Activated CD4-positive, CD25-positive, alpha-beta regulatory T cell treated with anti-CD3 and anti-CD28 coated beads, Interleukin-2, amount 50 U/mL, for 72 hours (primary cell): Measurements from ENCODE around the gene RHBDD3.

Source experiments
- DNase-seq: peaks from one replicate; pipeline ENCODE4 v3.0.0; 2021

RHBDD3 gene

DNA sequence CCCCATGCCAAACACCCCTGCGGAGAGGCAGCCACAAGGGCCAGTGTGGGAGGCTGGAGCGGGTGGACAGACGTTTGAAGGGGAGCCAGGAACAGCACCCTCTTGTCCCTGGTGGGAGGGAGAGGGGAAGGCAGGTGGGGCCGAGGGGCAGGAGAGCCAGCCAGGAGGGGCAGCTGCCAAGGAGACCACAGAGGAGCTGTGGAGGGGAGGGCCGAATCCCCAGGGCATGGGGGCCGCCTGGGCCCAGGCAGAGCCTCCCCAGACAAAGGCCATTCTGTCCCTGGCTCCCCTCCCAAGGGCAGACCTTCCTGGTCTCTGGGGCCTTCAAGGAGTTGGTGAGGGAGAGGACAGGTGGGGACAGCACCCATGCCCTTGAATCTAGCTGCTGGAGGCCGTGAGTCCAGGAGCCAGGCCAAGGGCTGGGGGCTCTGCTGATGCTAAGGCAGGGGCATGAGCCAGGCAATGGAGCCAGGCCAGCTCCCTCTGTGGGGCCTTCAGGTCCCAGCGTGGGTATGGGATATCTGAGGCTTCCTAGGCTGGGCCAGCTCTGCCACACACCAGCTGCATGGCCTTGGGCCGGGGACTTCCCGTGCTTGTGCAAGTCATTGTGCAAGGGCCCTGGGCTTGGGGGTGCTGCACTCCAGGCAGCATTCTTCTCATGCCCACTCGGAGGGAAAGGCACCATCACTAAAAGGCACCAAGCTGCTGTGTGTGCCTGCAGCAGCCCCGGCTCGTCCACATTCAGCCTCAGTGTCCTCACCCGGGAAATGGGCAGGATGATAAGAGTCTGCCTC lies 50.7 kb downstream of the RHBDD3 start:
- DNase-seq: no peak

DNA sequence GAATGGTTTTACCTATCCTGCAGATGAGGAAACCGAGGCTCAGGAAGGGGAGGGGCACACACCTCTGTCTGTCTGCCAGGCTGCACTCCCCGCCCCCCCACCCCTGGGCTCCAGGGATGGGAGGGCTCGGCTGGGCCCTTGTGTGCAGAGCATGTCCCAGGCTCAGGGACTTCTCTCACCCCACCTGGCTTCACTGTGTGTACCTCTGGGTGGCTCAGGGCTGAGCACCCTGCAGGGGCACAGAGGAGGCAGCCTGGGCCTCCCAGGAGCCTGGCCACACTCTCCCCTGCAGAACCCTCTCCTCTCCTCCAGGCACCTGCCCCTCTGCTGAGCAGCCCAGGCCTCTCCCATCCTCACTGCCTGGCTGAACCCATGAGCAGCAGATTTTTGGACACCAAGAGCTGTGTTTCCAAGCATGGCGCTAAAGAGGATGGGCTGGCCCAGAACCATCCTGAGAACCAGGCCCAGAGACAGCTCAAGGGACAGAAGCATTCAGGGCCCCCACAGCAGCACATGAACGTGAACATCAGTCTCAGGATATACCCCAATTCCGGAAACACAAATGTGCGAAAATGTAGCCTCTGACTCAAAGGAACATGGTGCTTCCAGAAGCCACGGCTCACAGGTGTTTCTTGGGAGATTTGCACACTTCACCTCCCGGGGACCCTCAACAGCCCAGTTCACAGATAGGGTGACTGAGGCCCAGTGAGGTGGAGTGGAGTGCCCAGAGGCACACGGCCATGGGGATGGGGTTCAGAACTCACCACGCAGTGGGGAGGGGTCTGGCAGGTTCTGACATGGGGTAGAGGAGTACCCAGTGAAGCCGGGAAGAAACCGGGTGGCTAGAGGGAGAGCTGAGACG lies 51.5 kb downstream of the RHBDD3 start:
- no peak for DNase-seq

DNA sequence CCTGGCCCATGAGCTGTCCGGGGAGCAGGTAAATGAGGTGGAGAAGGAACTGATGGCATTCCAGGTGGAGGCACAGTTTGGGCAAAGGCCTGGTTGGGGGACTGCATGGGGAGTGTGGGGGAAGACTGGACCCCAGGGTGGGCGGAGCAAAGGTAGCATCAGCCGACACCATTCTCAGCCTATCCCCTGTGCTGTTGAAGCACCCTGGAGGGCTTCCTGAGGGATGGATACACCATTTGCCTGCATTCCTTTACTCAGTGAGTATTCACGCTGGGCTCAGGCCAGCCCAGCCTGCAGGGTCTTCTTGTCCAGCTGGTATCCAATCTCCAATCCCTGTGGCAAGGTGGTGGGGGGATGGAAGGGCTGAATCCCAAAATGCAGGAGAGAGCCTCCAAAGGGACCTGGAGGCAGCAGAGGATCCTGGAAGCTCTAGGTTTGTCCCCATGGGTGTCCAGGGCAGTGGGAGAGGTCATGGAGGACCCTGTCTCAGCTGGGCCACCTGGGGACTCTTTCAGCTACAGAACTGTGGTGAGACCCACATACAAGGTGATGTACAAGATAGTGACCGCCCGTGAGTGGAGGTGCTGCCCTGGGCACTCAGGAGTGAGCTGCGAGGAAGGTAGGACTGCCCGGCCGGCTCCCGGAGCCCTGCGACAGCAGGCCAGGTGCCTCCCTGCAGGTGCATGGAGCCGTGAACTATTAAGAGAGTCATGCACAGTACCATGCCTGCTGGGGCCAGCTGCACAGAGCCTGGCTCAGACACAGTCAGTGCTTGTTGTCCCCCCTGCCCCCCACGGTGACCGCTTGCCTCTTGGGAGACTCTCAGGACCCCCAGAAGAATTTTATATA lies 52.5 kb downstream of the RHBDD3 start:
- no peak for DNase-seq

DNA sequence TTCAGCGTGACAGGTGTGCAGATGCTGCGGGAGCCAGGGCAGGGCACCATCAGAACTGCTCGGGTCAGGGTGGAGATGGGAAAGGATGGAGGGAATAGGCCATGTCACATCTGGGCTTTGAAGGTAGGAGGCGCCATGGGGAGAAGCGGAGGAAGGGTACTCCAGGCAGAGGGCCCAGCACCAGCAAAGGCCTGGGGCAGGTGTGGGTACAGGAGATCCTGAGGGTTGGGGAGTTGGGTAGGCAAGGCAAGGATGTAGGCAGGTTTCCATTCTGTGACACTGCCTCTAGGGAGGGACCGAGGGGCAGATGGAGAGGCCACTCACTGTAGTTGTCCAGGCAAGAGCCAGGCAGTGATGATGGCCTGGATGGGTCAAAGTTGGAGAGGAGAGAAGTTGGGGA lies 53.5 kb downstream of the RHBDD3 start:
- DNase-seq: no peak

DNA sequence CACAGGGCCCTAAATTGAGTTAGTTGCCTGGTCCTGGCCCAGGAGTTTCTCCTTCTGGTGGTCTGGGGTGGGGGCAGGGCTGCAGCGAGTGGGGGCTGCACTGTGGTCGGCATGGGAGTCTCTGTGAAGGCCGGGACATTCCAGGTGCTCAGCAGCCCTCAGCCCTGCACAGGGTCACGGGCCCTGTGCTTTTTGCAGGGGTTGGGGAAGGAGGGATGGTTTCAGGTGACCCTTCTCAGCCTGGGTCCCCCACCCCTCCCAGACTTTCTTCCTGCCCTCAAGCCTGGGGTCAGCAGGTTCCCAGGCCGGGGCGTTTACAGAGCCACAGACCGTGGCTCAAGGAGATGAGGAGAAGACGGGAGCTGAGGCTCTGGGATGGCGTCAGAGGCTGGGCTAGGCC lies 54.3 kb downstream of the RHBDD3 start:
- no peak for DNase-seq

DNA sequence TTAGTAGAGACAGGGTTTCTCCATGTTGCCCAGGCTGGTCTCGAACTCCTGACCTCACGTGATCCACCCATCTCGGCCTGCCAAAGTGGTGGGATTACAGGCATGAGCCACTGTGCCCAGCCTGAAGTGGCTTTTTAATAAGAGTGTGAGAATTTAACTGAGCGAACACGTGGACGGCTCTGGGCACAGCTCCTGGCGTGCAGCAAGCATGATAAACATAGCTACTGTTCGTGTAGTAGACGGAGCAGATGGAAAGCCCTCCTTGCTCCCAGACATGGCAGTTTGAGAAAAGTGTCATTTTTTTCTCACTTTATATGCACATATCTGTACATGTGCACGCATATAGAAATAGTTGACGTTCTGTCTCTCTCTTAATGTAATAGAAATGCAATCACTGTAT lies 55.0 kb downstream of the RHBDD3 start:
- no peak for DNase-seq

DNA sequence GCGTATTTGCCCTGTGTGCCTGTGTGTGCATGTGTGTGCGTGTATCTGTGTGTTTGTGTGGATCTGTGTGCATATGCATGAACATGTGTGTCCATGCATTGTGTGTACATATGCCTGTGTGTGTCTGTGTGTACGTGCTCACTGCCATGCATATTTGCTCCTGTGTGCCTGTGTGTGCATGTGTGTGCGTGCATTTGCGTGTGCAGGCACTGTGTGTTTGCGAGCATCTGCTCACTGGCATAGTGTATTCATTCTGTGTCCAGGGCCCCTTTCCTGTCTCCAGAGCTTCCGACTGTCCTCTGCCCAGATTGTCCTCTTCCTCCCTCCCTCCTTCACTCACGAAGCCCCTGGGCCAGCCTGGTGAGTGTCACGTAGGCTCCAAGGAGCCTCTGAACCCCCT lies 56.3 kb downstream of the RHBDD3 start:
- no peak for DNase-seq

DNA sequence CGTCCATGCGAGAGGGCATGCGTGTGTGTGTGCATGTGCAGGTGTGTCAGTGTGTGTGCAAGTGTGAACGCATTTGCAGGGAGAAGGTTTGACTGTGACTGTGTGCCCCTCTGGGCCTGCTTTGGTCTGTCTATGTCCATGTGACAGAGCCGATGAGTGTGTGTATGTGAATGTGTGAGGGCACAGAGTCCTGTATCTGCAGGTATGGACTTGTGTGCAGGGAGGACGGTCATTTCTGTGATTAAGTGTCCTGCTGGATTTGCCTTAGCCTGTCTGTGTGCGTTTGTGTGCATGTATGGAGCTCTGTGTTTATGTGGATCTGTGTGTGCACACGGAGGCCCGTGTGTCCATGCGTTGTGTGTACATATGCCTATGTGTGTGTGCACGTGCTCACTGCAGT lies 56.7 kb downstream of the RHBDD3 start:
- DNase-seq: no peak
